NCI-H524 (cell line): ENCODE results near the gene ADCYAP1R1.

ENCODE experiments used
- DNase-seq, 2 experiments: peaks; one replicate each; lab custom pipeline; 2025; lab: John Stamatoyannopoulos, UW

The ADCYAP1R1 gene

GRCh38 chr7:31084226-31084625 is 32.1 kb downstream of the ADCYAP1R1 start:
- no peak for DNase-seq

- no peak for DNase-seq
These were observed 35.2 kb downstream of the ADCYAP1R1 start for GRCh38 chr7:31087351-31087750.

DNA sequence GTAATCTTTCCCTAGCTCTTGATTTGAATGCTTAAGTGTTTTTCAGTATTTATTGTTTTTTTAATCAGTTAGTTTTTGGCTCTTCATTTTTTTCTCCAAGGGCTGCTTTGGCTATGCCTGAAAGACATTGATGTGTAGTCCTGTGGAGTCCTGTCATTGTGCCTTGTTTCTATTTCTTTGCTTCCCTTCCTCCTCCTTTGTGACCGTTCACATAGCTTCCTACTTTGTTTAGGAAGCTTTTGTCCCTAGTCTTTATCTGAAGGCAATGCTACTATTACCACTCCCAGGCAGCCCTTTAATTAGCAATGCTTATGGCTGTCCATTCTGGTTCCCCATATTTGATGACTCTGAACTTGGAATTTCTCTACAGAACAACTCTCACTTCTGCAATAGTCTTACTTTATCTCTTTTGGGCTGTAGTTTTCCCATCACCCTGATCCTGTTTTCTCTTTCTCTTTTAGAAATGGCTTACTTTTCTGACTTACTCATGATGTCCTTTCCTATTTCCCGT is 39.9 kb downstream of the ADCYAP1R1 start:
- DNase-seq: no peak

DNA sequence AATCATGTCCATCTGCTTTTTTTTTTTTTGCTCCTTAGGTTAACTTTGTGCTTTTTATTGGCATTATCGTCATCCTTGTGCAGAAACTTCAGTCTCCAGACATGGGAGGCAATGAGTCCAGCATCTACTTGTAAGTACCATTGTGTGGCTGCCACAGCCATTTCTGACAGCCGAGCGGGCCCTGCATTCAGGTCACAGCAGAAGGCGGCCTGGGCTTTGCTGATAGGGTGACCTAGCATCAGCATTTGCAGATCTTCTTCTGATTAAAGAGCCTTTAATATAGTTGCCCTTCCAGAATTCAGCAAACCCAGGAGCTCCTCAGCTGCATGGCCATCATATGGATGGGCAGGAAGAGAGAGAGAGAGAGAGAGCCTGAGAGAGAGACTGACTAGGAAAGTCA is 40.5 kb downstream of the ADCYAP1R1 start:
- no peak for DNase-seq

- no peak for DNase-seq
These were observed 41.2 kb downstream of the ADCYAP1R1 start for GRCh38 chr7:31093282-31093681.

- DNase-seq: no peak
These were observed 42.2 kb downstream of the ADCYAP1R1 start for GRCh38 chr7:31094271-31094670.

DNA sequence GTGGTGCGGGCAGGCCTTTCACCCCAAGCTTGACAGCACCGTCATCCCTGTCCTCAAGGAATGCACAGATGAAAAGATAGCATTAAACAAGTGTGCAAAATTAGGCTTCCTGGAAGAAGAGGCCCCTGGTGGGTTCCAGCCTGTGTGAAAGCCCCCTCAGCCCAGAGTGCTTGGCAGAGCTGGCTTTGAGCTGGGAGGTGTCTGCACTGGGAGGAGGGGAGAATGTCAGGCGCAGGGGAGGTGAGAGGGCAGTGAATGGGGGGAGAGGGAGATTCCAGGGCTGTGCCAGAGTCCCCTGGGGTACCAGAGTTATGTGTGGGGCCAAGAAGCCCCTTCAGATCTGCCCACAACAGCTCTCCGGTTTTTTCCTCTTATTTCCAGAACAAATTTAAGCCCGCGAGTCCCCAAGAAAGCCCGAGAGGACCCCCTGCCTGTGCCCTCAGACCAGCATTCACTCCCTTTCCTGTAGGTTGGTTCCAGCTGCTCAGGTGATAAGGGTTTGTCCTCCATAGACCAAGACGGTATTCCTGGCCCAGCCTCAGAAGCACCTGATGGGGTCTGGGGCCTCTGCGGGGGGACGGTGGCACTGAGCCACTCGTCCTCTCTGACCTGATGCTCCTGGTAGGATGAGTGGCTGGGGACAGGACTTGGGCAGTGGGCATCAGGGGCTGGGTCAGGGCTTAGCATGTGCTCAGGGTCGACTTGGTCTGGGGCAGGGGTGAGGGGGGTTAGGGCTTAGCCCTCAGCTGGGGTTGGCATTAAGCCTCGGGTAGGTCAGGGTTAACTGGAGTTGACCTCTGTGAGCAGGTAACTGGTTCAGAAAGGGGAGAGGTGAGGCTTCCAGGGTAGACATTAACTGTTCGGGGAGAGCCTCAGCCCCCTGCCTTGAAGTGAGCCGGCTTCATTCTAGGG is 43.4 kb downstream of the ADCYAP1R1 start:
- no peak for DNase-seq

DNA sequence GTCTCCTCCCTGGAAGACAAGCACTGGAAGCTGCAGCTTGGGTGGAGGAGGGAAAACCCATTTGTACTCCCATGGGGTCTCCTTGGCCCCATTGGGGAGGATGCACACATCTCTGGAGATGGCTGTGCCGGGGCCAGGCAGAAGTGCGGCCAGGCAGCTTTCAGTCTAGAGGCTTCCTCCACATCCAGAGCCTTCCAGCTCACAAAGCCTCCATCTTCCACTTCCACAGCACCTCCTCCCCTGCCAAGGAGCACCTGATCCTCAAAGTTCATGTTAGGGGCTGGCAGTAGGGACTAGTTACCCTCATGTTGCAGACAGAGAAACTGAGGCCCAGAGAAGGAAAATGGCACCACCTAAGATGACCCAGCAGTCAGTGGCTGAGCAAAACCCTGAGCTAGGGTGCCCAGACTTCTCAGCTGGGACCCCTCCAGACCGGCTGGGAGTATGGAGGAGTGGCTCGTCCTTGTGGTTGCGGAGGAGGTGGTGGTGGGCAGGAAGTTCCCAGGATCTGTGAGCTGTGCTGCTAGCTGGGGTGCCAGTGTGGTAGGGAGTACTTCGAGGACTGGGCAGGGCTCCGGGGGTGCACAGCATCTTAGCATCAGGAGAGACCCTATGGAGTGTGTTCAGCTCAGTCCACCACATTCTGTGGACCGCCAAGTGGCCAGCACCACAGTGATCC is 44.2 kb downstream of the ADCYAP1R1 start:
- no peak for DNase-seq

DNA sequence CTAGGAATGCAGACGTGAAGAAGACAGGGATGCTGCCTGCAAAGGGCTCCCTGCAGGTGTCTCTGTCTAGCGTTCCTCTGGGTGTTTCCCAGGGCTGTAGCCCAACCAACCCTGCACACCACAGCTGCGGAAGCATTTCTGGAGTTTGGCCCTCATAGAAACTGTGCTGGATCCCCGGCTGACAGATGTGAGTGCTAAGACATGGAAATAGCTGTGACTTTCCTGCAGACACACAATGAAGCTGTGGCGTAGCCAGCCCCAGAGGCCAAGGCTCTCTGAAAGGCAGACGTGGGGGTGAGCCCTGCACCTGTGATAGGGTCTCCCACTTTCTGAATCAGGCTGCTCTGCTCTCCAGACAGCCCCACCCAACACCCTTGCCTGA is 44.8 kb downstream of the ADCYAP1R1 start:
- no peak for DNase-seq

GRCh38 chr7:31098642-31099360 is 46.7 kb downstream of the ADCYAP1R1 start:
- no peak for DNase-seq

DNA sequence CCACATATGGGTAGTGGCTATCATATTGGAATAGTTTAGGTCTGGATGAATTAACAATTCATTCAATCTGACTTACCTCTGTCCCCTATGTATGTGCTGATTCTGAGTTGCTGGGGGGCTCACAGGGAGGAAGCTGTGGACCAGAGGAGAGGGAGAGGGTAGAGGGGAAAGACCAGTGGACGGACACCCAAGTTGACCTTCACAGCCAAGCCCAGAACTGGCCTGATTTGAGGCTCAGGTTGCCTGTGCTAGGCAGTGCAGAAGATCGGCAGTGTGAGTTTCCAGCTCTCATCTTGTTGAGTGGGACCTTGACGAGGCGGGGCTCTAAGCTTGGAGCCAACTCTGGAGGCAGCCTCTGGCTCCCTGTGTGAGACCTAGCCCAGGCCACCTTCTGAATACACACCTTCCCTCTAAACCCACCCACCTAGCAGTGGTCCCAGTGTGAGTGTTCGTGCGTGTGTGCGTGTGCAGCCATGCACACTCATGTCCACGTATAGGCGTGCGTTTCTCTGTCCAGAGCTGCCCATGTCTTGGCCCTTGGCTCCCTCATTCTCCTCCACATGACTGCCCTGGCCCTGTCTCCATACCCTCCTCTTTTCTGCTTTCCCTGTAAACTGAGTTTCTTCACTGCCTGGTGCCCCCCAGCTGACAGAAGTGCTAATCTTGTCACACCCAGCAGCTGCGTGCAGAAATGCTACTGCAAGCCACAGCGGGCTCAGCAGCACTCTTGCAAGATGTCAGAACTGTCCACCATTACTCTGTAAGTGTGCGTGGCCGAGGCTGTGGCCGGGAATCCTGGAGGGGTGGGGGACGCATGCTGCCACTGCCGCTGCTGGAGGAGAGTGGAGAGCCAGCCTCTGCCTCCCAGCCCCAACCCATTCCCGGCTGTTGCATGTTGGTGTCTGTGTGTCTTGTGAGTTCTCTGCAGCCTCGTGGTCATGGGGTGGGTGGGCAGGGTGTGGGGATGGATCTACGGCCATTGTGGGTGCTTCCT is 47.6 kb downstream of the ADCYAP1R1 start:
- DNase-seq: no peak

GRCh38 chr7:31100445-31100844 is 48.3 kb downstream of the ADCYAP1R1 start:
- DNase-seq: no peak

- no peak for DNase-seq
These were observed 48.8 kb downstream of the ADCYAP1R1 start for GRCh38 chr7:31100871-31101270.

DNA sequence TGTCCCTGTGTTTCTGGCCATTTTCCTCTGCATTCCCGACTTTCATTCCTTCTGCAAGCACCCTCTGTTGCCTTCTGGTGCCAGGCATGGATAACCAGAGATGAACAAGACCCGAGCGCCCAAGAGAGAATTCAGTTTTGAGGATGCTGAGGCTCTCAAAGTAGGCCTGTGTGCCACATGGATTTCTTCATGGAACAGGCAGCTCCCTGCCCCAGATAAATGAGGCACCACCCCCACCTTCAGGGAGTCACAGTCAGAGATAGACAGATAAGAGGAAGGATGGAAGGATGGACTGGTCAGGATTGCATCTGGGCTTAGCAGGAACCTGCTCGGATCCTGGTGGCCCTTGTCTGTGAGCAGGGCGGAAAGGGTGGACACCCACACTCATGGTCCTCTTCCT is 49.4 kb downstream of the ADCYAP1R1 start:
- no peak for DNase-seq

DNA sequence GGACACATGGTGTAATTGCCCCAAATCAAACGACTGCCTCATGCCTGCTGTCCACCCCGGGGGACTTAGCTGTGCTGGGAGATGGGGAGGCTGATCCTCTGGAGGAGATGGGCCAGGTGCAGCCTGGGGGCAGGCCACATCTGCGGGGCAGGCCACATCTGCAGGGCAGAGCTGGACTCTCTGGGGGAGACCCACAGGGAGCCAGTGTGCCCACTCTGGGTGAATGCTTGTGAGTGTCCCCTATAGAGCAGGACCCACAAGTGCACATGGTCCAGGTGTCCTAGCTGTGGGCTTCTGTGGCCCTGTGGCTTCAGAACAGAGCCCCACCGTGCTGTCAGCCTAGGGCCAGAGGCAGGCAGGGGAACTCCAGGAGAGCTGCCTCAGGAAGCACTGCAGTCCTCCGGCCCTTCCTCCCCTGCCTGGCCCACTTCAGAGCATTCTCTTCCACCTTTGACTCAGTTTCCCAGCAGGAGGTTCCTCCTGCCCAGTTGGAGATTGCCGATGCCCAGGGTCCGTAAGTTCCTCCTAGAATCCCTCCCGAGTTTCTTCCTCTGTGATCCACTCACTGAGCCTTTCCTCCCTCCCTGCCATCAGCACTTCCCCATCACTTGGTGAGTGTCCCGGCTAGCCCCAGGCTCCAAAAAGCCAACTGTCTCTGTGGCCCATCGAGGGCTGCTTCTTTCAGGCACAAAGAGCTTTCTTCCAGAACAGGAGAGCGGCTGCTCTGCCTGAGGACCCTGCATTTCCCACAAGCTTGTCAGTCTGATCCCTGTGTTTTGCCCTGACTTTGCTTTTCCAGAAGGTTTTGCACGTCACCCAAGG is 50.3 kb downstream of the ADCYAP1R1 start:
- DNase-seq: no peak

DNA sequence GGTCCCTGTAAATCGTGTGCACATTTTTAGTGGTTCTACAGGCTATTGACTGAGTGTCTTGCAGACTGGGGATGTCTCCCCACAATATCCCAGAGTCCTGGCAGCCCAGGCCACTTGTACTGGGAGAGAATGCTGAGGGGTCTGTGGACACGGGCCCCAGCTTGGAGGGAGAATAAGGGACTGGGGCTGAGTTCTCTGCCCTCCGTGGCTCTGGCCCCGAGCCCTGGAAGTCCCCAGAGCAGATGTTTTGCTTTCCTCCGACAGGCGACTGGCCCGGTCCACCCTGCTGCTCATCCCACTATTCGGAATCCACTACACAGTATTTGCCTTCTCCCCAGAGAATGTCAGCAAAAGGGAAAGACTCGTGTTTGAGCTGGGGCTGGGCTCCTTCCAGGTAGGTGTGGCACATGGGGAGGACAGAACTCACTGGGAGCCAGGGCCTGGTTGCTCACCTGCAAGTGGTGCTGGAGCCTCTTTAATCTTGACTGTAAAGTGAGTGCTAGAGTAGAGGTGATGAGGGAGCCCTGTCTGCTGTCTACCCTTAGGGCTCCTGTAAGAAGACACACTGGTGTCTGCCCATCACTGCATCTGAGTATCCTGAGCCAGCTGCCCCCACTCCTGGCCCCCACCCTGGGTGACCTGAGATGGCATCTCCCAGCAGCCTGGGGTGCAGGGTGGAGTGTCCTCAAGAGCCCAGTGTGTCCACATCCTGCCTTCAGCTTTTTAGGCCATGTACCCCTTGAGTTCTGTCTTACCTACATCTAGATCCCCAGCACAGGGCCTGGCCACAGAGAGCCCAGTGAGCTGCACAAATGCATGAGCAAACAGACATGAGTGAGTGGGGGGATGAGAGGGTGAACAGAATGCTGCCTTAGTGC is 51.1 kb downstream of the ADCYAP1R1 start:
- no peak for DNase-seq

GRCh38 chr7:31104361-31105255 is 52.5 kb downstream of the ADCYAP1R1 start:
- no peak for DNase-seq

- no peak for DNase-seq
These were observed 53.3 kb downstream of the ADCYAP1R1 start for GRCh38 chr7:31105256-31105950.
